NOMO-1 (cell line): ENCODE results near the gene TRIM33.
"Not testable (repeated sequence)": the region's sequence is repeated elsewhere in the genome, so short reads cannot be mapped to it uniquely, and the experiment has no call there.

Experiments
- DNase-seq, 2 experiments: peaks; one replicate each; lab custom pipeline; 2025; ENCODE audit not compliant: unreplicated experiment in 2 of 2; lab: John Stamatoyannopoulos, UW

The TRIM33 gene

GRCh38 chr1:114363230-114363629, 147.8 kb downstream of the TRIM33 start:
- not testable (repeated sequence) for DNase-seq

- DNase-seq = no peak
Observed at GRCh38 chr1:114359791-114360190, 151.2 kb downstream of the TRIM33 start.

GRCh38 chr1:114355240-114355639, 155.8 kb downstream of the TRIM33 start:
- peak in 1 of 2 experiments; percentile 18 for DNase-seq

GRCh38 chr1:114353262-114353661, 157.7 kb downstream of the TRIM33 start:
- DNase-seq = no peak

GRCh38 chr1:114352797-114353196, 158.2 kb downstream of the TRIM33 start:
- no peak for DNase-seq

- DNase-seq = no peak
Observed at GRCh38 chr1:114350731-114351445, 160.1 kb downstream of the TRIM33 start.

GRCh38 chr1:114349891-114350605, 161.0 kb downstream of the TRIM33 start:
- DNase-seq = no peak

GRCh38 chr1:114347431-114348209, 163.4 kb downstream of the TRIM33 start:
- DNase-seq = no peak

- peak; percentile 94 to 95 for DNase-seq
Observed at GRCh38 chr1:114346480-114347029, 164.4 kb downstream of the TRIM33 start.

- DNase-seq = peak in 1 of 2 experiments; percentile 41
Observed at GRCh38 chr1:114345930-114346479, 165.0 kb downstream of the TRIM33 start.

- no peak for DNase-seq
Observed at GRCh38 chr1:114344656-114345055, 166.3 kb downstream of the TRIM33 start.
